Peyer's patch (tissue), 4 donors: Measurements from ENCODE around the gene NQO2. TPM values are rescaled to one million over a fixed set of nuclear protein-coding genes. Genes with fewer than 3 reads are reported as not detected.

Source experiments
- DNase-seq, 3 donors: peaks; one replicate each; pipeline ENCODE4 v3.0.0-alpha.2; 2017 to 2019
- H3K27ac ChIP-seq, 4 donors: fragments of 200-600 bp; sonication (generic); one replicate each; pipeline ENCODE4 v1.5.1; 2016 to 2019
- H3K27me3 ChIP-seq, 2 donors: fragments of 200-600 bp; sonication (generic); one replicate each; pipeline ENCODE4 v1.5.1; 2019
- H3K36me3 ChIP-seq, 3 donors: fragments of 200-600 bp; sonication (generic); one replicate each; pipeline ENCODE4 v1.5.1; 2016 to 2019
- H3K4me1 ChIP-seq, 4 donors: fragments of 200-600 bp; sonication (generic); one replicate each; pipeline ENCODE4 v1.5.1; 2016 to 2019
- H3K4me3 ChIP-seq, 4 donors: fragments of 200-600 bp; sonication (generic); 1 replicate in 3 of 4; 2 replicates in 1 of 4; pipeline ENCODE4 v1.5.1; 2016 to 2019; ENCODE audit warnings: mild to moderate bottlenecking in 1 of 4
- H3K9me3 ChIP-seq, 4 donors: fragments of 200-600 bp; sonication (generic); one replicate each; pipeline ENCODE4 v1.5.1; 2016 to 2019; ENCODE audit warnings: mild to moderate bottlenecking in 1 of 4
- CTCF ChIP-seq, 6 experiments: fragments of 450-650 bp in 4 of 6; fragments of 200-600 bp in 2 of 6; sonication (generic) in 1 of 6; IDR thresholded peaks; one replicate each; pipeline ENCODE4 v1.5.1; 2017 to 2019; ENCODE audit warnings: antibody characterized with exemption in 6 of 6, mild to moderate bottlenecking in 3 of 6, moderate library complexity in 1 of 6
- POLR2A ChIP-seq, 2 donors: fragments of 450-650 bp; IDR thresholded peaks; one replicate each; pipeline ENCODE4 v1.5.1; 2017; ENCODE audit warnings: antibody characterized with exemption in 2 of 2, mild to moderate bottlenecking in 2 of 2, moderate library complexity in 2 of 2
- total RNA-seq, 4 donors: library from RNA; depleted of rRNA; stranded (reverse); fragments of >200 nt; gene quantifications; one replicate each; pipeline ENCODE4 v1.1.0, GENCODE V29; 2016

The NQO2 gene
- total RNA-seq, 4 donors from 2014 or later = 22.1 to 60.8 (median 29.3) TPM

DNA sequence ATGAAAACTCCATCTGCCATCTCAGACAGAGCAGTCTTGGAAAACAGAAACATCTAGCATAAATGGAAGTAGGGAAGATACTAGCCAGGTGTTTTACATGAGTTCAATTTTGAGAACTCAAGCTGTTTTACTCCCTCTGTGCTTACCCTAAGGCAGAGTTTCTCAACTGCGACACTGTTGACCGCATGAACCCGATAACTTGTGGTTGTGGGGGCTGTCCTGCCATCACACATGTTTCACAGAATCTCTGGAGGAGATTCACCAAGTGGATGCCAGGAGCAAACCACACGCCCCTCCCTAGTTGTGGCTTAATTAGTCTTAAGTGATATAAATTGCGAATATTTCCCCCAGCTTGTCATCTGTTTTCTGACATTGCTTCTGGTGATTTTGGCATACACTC is 26.0 kb upstream of the NQO2 start:
- H3K27ac ChIP-seq = peak overlapping the region in 1 of 4 donors; percentile 15
- no peak overlapping the region for H3K4me3 ChIP-seq
- DNase-seq = no peak
- no peaks in the 10 kb centered on the region for H3K36me3 ChIP-seq
- H3K9me3 ChIP-seq = no peaks in the 10 kb centered on the region
- no peak for TF ChIP-seq CTCF (IDR thresholded peaks at IDR 0.05)
- no peak for TF ChIP-seq POLR2A (IDR thresholded peaks at IDR 0.05)
- H3K4me1 ChIP-seq = peaks cover 0 to 25% (median 0%) of the 10 kb centered on the region in 4 donors
- no peaks in the 10 kb centered on the region for H3K27me3 ChIP-seq

DNA sequence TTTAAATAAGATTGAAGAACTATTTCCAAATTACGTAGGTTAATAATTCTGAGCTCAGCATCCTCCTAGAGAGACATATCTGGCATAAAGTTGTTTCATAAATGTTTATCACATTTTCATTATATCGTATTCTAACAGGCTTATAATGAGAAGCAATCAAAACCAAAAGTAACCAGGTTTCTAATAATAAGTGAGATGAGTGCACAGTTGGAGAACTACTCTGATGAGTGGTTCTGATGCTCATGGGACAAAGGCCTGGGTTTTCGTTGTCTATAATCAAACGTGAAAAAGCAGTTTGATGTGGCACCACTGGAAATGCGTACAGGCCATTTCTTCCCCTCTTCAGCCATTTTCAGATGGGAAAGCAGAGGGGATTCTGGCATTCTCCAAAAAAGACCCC is 23.6 kb upstream of the NQO2 start:
- no peaks in the 10 kb centered on the region for H3K27me3 ChIP-seq
- H3K9me3 ChIP-seq = no peaks in the 10 kb centered on the region
- no peaks in the 10 kb centered on the region for H3K36me3 ChIP-seq
- no peak overlapping the region for H3K27ac ChIP-seq
- no peak overlapping the region for H3K4me3 ChIP-seq
- TF ChIP-seq CTCF (IDR thresholded peaks at IDR 0.05) (no peak), POLR2A (IDR thresholded peaks at IDR 0.05) (no peak)
- H3K4me1 ChIP-seq = peaks cover 0 to 30% (median 1%) of the 10 kb centered on the region in 4 donors
- no peak for DNase-seq

GRCh38 chr6:2976571-2977085 is 23.1 kb upstream of the NQO2 start:
- H3K36me3 ChIP-seq = no peaks in the 10 kb centered on the region
- no peak for DNase-seq
- no peaks in the 10 kb centered on the region for H3K9me3 ChIP-seq
- no peak overlapping the region for H3K27ac ChIP-seq
- no peaks in the 10 kb centered on the region for H3K27me3 ChIP-seq
- peaks cover 0 to 36% (median 1%) of the 10 kb centered on the region in 4 donors for H3K4me1 ChIP-seq
- H3K4me3 ChIP-seq = no peak overlapping the region
- no peak for TF ChIP-seq POLR2A (IDR thresholded peaks at IDR 0.05)
- TF ChIP-seq CTCF (IDR thresholded peaks at IDR 0.05) = no peak

DNA sequence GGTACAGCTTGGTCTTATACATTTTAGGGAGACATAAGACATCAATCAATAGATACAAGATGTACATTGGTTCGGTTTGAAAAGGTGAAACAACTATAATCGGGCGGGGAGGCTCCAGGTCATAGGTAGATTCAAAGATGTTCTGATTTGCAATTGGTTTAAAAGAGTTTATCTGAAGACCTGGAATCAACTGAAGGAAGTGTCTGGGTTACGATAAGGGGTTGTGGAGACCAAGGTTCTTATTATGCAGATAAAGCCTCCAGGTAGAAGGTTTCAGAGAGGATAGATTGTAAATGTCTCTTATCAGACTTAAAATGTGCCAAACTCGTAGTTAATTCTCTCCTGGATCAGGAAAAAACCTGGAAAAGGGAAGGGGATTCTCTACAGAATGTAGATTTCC is 22.4 kb upstream of the NQO2 start:
- no peak for TF ChIP-seq CTCF (IDR thresholded peaks at IDR 0.05)
- TF ChIP-seq POLR2A (IDR thresholded peaks at IDR 0.05) = no peak
- no peak for DNase-seq
- H3K36me3 ChIP-seq = no peaks in the 10 kb centered on the region
- peaks cover 0 to 37% (median 1%) of the 10 kb centered on the region in 4 donors for H3K4me1 ChIP-seq
- no peaks in the 10 kb centered on the region for H3K9me3 ChIP-seq
- no peak overlapping the region for H3K4me3 ChIP-seq
- H3K27ac ChIP-seq = no peak overlapping the region
- H3K27me3 ChIP-seq = no peaks in the 10 kb centered on the region

DNA sequence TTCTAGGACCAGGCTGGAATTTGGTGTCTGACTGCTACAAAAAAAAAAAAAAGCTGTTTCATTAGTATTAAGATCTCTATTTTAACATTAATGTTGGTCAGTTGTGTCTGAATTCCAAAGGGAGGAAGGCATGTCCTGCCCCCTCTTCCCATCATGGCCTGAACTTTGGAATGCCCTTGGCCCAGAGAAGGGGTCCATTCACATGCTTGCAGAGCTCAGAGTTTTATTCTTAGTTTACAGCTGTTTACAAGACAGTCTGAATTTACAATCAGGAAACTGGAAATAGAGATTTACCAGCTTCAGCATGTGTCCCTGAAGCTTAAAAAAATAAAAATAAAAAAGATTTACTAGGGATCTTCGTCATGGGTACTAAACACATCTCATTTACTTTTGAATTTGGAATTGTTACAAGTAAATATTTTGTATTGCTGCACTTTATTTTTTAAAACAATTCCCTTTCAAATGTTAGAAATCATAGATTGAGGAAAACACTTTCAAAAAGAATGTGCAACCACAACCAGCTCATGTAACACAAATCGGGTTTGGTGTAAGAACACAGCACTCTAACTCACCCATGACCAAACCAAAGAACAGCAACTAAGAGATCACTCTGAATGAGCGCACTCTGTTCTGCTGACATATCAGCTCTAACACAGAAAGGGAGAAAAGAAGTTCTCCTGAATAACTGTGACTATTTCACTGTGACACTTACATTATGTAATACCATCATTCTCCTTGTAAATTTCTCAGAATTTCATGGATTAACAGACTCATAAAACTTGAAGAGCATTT is 21.7 kb upstream of the NQO2 start:
- Histone ChIP-seq H3K27me3 (no peaks in the 10 kb centered on the region), H3K4me3 (no peak overlapping the region), H3K4me1 (peaks cover 0 to 42% (median 2%) of the 10 kb centered on the region in 4 donors), H3K36me3 (no peaks in the 10 kb centered on the region), H3K27ac (no peak overlapping the region), H3K9me3 (no peaks in the 10 kb centered on the region)
- TF ChIP-seq CTCF (IDR thresholded peaks at IDR 0.05) = no peak
- TF ChIP-seq POLR2A (IDR thresholded peaks at IDR 0.05) = no peak
- DNase-seq = no peak
